Neural cell (in vitro differentiated cells): Measurements from ENCODE around the gene C5AR1.
"Not testable (repeated sequence)": the region's sequence is repeated elsewhere in the genome, so short reads cannot be mapped to it uniquely, and the experiment has no call there.

Source experiments
- CTCF ChIP-seq: fragments of 450-650 bp; IDR thresholded peaks from 2 replicates; pipeline ENCODE4 v1.5.1; 2014; ENCODE audit warnings: antibody characterized with exemption, mild to moderate bottlenecking, moderate library complexity; ENCODE audit not compliant: poor library complexity, severe bottlenecking
- EP300 ChIP-seq: fragments of 450-650 bp; conservative IDR thresholded peaks from 2 replicates; pipeline ENCODE4 v1.6.1; 2014; ENCODE audit warnings: antibody characterized with exemption, mild to moderate bottlenecking, moderate library complexity; ENCODE audit not compliant: poor library complexity, severe bottlenecking
- EZH2 ChIP-seq: fragments of 200-600, 300-800 bp; shearing (Covaris generic), sonication (generic); IDR thresholded peaks from 2 replicates; pipeline ENCODE4 v1.6.1; 2014; ENCODE audit warnings: antibody characterized with exemption, low read length, borderline replicate concordance, mild to moderate bottlenecking; ENCODE audit not compliant: insufficient read depth, poor library complexity, severe bottlenecking
- MXI1 ChIP-seq: fragments of 450-650 bp; conservative IDR thresholded peaks from 2 replicates; pipeline ENCODE4 v1.6.1; 2014; ENCODE audit warnings: antibody characterized with exemption, mild to moderate bottlenecking; ENCODE audit not compliant: poor library complexity, severe bottlenecking
- POLR2AphosphoS5 ChIP-seq: IDR thresholded peaks from 2 replicates; pipeline ENCODE4 v1.6.1; 2012
- REST ChIP-seq: IDR thresholded peaks from 2 replicates; pipeline ENCODE4 v1.6.1; 2012; ENCODE audit warnings: borderline replicate concordance
- SMC3 ChIP-seq: fragments of 450-650 bp; conservative IDR thresholded peaks from 2 replicates; pipeline ENCODE4 v1.6.1; 2014; ENCODE audit warnings: antibody characterized with exemption, mild to moderate bottlenecking, moderate library complexity; ENCODE audit not compliant: poor library complexity
- TAF1 ChIP-seq: IDR thresholded peaks from 2 replicates; pipeline ENCODE4 v1.6.1; 2012; ENCODE audit warnings: low read depth

- not testable (repeated sequence) for TF ChIP-seq EZH2, CTCF, TAF1, POLR2AphosphoS5, MXI1, REST, EP300, SMC3
Measured at GRCh38 chr19:47336765-47337718, 27.4 kb downstream of the C5AR1 start.
